HepG2 (cell line): Measurements from ENCODE around the gene SPSB1. TPM values are rescaled to one million over a fixed set of nuclear protein-coding genes. Genes with fewer than 3 reads are reported as not detected.
A peak's percentile ranks its signal among the peaks of the same experiment; 100 is the strongest.

ENCODE experiments used
- HBP1 ChIP-seq: IDR thresholded peaks from 2 replicates; pipeline ENCODE4 v1.6.1; 2016; ENCODE audit warnings: low read depth, control low read depth
- HNRNPLL ChIP-seq: fragments of 200-400 bp; formaldehyde crosslinking; IDR thresholded peaks from 2 replicates; pipeline ENCODE4 v1.6.1; 2017; ENCODE audit warnings: mild to moderate bottlenecking, low read depth, low read length; ENCODE audit not compliant: poor library complexity, severe bottlenecking
- KDM6A ChIP-seq: IDR thresholded peaks from 2 replicates; pipeline ENCODE4 v1.6.1; 2016; ENCODE audit warnings: low read depth
- MYNN ChIP-seq: sonication (generic); formaldehyde crosslinking; IDR thresholded peaks from 2 replicates; pipeline ENCODE4 v1.4.0; 2020; ENCODE audit warnings: mild to moderate bottlenecking, low read depth, missing genetic modification reagents
- NFATC3 ChIP-seq: sonication (generic); formaldehyde crosslinking; IDR thresholded peaks from 2 replicates; pipeline ENCODE4 v1.5.1; 2020; ENCODE audit warnings: mild to moderate bottlenecking, missing genetic modification reagents
- NFKBIZ ChIP-seq: IDR thresholded peaks from 2 replicates; pipeline ENCODE4 v1.6.1; 2018; ENCODE audit warnings: missing genetic modification reagents, missing compliant biosample characterization
- NPAS2 ChIP-seq: sonication (generic); formaldehyde crosslinking; IDR thresholded peaks from 2 replicates; pipeline ENCODE4 v1.8.0; 2022; ENCODE audit warnings: mild to moderate bottlenecking, missing genetic modification reagents, borderline replicate concordance
- PTBP1 ChIP-seq: fragments of 200-400 bp; formaldehyde crosslinking; IDR thresholded peaks from 2 replicates; pipeline ENCODE4 v1.6.1; 2018; ENCODE audit warnings: low read length, low read depth; ENCODE audit not compliant: poor library complexity, severe bottlenecking
- TBX2 ChIP-seq: sonication (generic); formaldehyde crosslinking; IDR thresholded peaks from 2 replicates; pipeline ENCODE4 v1.5.0; 2020; ENCODE audit warnings: missing genetic modification reagents, mild to moderate bottlenecking, borderline replicate concordance
- TEAD3 ChIP-seq: optimal IDR thresholded peaks from 2 replicates; pipeline ENCODE3; 2016; ENCODE audit warnings: borderline replicate concordance
- TSC22D2 ChIP-seq: sonication (generic); formaldehyde crosslinking; IDR thresholded peaks from 2 replicates; pipeline ENCODE4 v1.5.1; 2020; ENCODE audit warnings: missing genetic modification reagents, mild to moderate bottlenecking, borderline replicate concordance
- ZBTB42 ChIP-seq: sonication (generic); formaldehyde crosslinking; IDR thresholded peaks from 2 replicates; pipeline ENCODE4 v1.5.0; 2020; ENCODE audit warnings: mild to moderate bottlenecking, missing genetic modification reagents
- ZC3H13 ChIP-seq: sonication (generic); formaldehyde crosslinking; IDR thresholded peaks from 2 replicates; pipeline ENCODE4 v1.8.1; 2023; ENCODE audit warnings: mild to moderate bottlenecking, missing genetic modification reagents, moderate library complexity
- ZNF20 ChIP-seq: sonication (generic); formaldehyde crosslinking; IDR thresholded peaks from 2 replicates; pipeline ENCODE4 v1.4.0; 2020; ENCODE audit warnings: mild to moderate bottlenecking, moderate library complexity, missing genetic modification reagents
- ZNF251 ChIP-seq: sonication (generic); formaldehyde crosslinking; IDR thresholded peaks from 2 replicates; pipeline ENCODE4 v1.9.0; 2021; ENCODE audit warnings: mild to moderate bottlenecking, missing genetic modification reagents
- ZNF432 ChIP-seq: sonication (generic); formaldehyde crosslinking; IDR thresholded peaks from 2 replicates; pipeline ENCODE4 v1.5.0; 2020; ENCODE audit warnings: missing genetic modification reagents, mild to moderate bottlenecking, borderline replicate concordance
- ZNF460 ChIP-seq: sonication (generic); formaldehyde crosslinking; IDR thresholded peaks from 2 replicates; pipeline ENCODE4 v1.5.1; 2020; ENCODE audit warnings: missing genetic modification reagents, mild to moderate bottlenecking, borderline replicate concordance
- ZNF510 ChIP-seq: sonication (generic); formaldehyde crosslinking; IDR thresholded peaks from 2 replicates; pipeline ENCODE4 v1.4.0; 2020; ENCODE audit warnings: low read depth, mild to moderate bottlenecking, missing genetic modification reagents
- ZNF605 ChIP-seq: sonication (generic); formaldehyde crosslinking; IDR thresholded peaks from 2 replicates; pipeline ENCODE4 v1.8.0; 2022; ENCODE audit warnings: mild to moderate bottlenecking, missing genetic modification reagents
- ZNF616 ChIP-seq: sonication (generic); formaldehyde crosslinking; IDR thresholded peaks from 2 replicates; pipeline ENCODE4 v1.5.0; 2020; ENCODE audit warnings: low read depth, mild to moderate bottlenecking, missing genetic modification reagents
- ZNF792 ChIP-seq: IDR thresholded peaks from 2 replicates; pipeline ENCODE4 v1.6.1; 2016
- polyA plus RNA-seq, 8 experiments: library from polyadenylated mRNA; depleted of rRNA in 3 of 8; stranded (reverse) in 7 of 8; unstranded in 1 of 8; fragments of >200 nt; fragmentation: Illumina TruSeq in 4 of 8; extraction: Trizol in 4 of 8; gene quantifications; 2 replicates each; pipeline versions ENCODE4 v1.2.1 to v1.2.3, GENCODE V29; 2011 to 2016; ENCODE audit warnings: low read depth in 4 of 8, missing spikeins in 1 of 8, mixed read lengths in 1 of 8; ENCODE audit not compliant: insufficient read depth in 1 of 8
- total RNA-seq, 5 experiments: library from RNA; depleted of rRNA; stranded (reverse); fragments of >200 nt; fragmentation: Illumina TruSeq; extraction: Trizol; gene quantifications; 2 replicates each; pipeline ENCODE4 v1.2.3, GENCODE V29; 2016; ENCODE audit warnings: low read depth in 1 of 5
- TF ChIP-seq, protein P1 (sequence below): sonication (generic); formaldehyde crosslinking; IDR thresholded peaks from 2 replicates; pipeline ENCODE4 v1.4.0; 2020; ENCODE audit warnings: mild to moderate bottlenecking, missing genetic modification reagents
- TF ChIP-seq, protein P2 (sequence below): sonication (generic); formaldehyde crosslinking; conservative IDR thresholded peaks from 2 replicates; pipeline ENCODE4 v1.8.1; 2023; ENCODE audit warnings: missing genetic modification reagents
- TF ChIP-seq, protein P3 (sequence below): sonication (generic); formaldehyde crosslinking; IDR thresholded peaks from 2 replicates; pipeline ENCODE4 v1.4.0; 2020; ENCODE audit warnings: mild to moderate bottlenecking, missing genetic modification reagents

Gene SPSB1
- total and polyA plus RNA-seq, 2 of the 13 experiments (the other 11 are each of a cell fraction or from before 2014, with no cell fraction given): 5.0 to 8.0 TPM

DNA sequence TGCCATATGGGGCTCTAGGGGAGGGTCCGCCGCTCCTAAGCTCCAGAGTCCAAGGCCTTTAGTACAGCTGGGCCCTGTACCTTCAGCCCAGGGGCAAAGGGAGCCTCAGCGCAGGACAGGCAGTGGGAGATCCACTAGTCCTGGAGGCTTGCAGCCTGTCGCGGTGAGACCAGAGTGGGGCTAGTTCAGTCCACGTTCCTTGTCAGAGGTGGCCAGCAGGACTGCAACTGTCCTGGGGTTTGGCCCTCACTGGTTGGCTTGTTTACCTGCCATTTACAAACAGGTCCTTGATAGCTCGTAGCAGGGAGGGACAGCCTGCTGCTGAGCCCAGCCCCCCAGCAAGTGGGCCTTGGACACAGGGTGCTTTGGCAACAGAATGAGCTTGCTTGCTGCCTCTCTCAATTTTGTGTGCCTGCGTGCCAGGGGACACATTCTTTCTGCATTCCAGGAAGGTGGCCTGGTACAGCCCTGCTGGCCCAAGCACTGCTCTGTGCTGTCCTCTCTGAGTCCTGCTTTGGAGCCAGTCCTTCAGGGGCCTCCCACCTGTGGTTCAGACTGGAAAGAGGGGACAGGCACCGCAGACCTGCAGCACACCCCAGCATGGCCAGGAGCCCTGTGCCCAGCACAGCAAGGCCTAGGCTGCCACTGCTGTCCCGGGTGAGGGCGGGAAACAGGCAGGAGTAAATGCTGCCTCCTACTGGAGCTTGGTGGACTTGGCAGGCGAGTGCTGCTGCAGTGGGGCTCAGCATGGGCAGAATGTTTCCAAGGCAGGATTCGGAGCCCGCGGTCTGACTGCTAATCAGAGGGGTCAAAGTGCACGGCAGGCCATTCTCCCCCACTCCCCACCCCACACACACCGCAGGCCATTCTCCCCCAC lies 42.9 kb upstream of the SPSB1 start (continued):
- TF ChIP-seq HBP1 (CRISPR knock-in tag) (peak; percentile 42; the same call in 1 of the 2 replicates), NFATC3 (peak; percentile 62; the same call in 1 of the 2 replicates), ZC3H13 (CRISPR knock-in tag) (no peak; the same call in 1 of the 2 replicates), MYNN (CRISPR knock-in tag) (no peak), NPAS2 (CRISPR knock-in tag) (no peak), TBX2 (CRISPR knock-in tag) (peak; percentile 9; the same call in 1 of the 2 replicates), HNRNPLL (peak; percentile 47), ZNF460 (CRISPR knock-in tag) (no peak), NFKBIZ (0 out of 2 replicates have a peak, but pooled peaks have one; percentile 29), ZNF20 (no peak), ZNF605 (CRISPR knock-in tag) (peak; percentile 76), ZNF432 (CRISPR knock-in tag) (no peak), TSC22D2 (no peak; the same call in 1 of the 2 replicates), ZNF510 (CRISPR knock-in tag) (peak; percentile 73; the same call in 1 of the 2 replicates), ZNF792 (peak; percentile 37), ZBTB42 (CRISPR knock-in tag) (no peak; the same call in 1 of the 2 replicates), TEAD3 (peak; percentile 32), PTBP1 (no peak), KDM6A (peak; percentile 78; the same call in 1 of the 2 replicates), ZNF616 (CRISPR knock-in tag) (no peak), ZNF251 (CRISPR knock-in tag) (no peak; the same call in 1 of the 2 replicates)
- TF ChIP-seq, protein P1, sequence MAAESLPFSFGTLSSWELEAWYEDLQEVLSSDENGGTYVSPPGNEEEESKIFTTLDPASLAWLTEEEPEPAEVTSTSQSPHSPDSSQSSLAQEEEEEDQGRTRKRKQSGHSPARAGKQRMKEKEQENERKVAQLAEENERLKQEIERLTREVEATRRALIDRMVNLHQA: no peak
- TF ChIP-seq, protein P2, sequence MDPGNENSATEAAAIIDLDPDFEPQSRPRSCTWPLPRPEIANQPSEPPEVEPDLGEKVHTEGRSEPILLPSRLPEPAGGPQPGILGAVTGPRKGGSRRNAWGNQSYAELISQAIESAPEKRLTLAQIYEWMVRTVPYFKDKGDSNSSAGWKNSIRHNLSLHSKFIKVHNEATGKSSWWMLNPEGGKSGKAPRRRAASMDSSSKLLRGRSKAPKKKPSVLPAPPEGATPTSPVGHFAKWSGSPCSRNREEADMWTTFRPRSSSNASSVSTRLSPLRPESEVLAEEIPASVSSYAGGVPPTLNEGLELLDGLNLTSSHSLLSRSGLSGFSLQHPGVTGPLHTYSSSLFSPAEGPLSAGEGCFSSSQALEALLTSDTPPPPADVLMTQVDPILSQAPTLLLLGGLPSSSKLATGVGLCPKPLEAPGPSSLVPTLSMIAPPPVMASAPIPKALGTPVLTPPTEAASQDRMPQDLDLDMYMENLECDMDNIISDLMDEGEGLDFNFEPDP (CRISPR knock-in tag): no peak
- TF ChIP-seq, protein P3, sequence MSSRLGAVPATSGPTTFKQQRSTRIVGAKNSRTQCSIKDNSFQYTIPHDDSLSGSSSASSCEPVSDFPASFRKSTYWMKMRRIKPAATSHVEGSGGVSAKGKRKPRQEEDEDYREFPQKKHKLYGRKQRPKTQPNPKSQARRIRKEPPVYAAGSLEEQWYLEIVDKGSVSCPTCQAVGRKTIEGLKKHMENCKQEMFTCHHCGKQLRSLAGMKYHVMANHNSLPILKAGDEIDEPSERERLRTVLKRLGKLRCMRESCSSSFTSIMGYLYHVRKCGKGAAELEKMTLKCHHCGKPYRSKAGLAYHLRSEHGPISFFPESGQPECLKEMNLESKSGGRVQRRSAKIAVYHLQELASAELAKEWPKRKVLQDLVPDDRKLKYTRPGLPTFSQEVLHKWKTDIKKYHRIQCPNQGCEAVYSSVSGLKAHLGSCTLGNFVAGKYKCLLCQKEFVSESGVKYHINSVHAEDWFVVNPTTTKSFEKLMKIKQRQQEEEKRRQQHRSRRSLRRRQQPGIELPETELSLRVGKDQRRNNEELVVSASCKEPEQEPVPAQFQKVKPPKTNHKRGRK (CRISPR knock-in tag): no peak
